Stimulated activated CD8-positive, alpha-beta memory T cell treated with anti-CD3 and anti-CD28 coated beads, Interleukin-7, amount 100 ng/mL, for 24 hours (primary cell): ENCODE results near the gene LPAR3.
A peak's percentile ranks its signal among the peaks of the same experiment; 100 is the strongest.

Experiments
- DNase-seq: peaks from one replicate; pipeline ENCODE4 v3.0.0-alpha.2; 2020; ENCODE audit warnings: low read depth

The LPAR3 gene

DNA sequence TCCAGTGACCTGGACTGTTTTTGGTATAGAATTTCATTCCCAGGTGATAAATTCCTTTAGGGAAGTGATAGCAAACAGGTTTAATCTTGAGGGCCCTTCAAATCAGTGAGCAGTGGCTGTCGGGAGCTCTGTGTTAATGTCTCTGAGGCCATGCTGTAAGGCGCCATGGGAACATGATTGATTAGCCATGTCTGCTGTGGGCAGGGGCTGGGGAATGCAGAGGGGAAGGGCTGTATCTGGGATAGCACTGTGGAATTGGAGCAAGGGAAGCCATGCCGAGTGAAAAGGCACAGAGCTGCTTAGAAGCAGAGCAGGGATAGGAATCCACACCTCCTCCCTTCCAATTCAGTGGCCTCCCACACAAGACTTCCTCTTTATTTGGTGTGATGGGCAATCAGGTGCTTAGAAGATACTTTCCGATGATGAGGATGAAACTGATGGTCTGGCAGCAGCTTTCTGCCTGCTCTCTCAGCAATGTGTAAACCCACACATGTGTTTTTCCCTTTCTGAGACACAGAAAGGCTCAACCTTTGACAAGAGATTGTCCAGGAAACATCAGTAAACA lies 119.0 kb downstream of the LPAR3 start:
- DNase-seq, result no peak

- no peak for DNase-seq
Measured at GRCh38 chr1:84773195-84773594, 119.8 kb downstream of the LPAR3 start.

- peak; percentile 26 for DNase-seq
Measured at GRCh38 chr1:84772428-84772943, 120.5 kb downstream of the LPAR3 start.

GRCh38 chr1:84771895-84772294 lies 121.1 kb downstream of the LPAR3 start:
- no peak for DNase-seq

DNA sequence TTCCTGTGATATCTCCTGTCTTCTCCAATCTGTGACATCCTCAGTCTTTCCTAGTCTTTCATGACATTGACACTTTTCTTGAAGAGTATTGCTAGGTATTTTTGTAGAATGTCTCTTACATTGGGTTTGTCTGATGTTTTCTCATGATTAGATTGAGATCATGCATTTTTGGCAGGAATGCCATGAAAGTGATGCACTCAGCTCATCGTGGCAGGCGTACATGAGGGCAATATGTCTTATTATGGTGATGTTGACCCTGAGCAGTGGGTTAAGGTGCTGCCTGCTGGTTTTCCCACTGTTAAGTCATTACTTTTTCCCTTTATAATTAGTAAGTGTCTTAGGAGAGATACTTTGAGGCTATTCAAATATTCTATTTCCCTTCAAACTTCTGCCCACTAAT lies 122.5 kb downstream of the LPAR3 start:
- no peak for DNase-seq

DNA sequence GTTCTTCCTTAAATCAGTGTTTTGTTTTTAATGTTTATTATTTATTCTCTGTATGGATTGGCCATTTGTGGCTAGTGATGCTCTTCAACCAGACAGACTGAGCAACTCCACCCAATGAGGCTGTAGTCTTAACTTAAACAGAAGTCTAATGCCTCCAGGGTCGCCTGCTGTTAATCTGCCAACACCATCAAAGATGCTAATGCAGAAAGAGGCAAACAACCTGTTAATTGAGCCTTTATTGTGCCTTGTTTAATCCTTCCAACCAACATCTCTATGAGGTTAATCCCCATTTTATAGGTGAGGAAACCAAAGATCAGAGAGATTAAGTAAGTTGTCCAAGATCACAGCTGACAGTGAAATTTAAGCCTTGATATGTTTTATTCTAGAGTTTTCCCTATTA lies 123.4 kb downstream of the LPAR3 start:
- DNase-seq, result no peak

GRCh38 chr1:84768634-84769033 lies 124.4 kb downstream of the LPAR3 start:
- no peak for DNase-seq

DNA sequence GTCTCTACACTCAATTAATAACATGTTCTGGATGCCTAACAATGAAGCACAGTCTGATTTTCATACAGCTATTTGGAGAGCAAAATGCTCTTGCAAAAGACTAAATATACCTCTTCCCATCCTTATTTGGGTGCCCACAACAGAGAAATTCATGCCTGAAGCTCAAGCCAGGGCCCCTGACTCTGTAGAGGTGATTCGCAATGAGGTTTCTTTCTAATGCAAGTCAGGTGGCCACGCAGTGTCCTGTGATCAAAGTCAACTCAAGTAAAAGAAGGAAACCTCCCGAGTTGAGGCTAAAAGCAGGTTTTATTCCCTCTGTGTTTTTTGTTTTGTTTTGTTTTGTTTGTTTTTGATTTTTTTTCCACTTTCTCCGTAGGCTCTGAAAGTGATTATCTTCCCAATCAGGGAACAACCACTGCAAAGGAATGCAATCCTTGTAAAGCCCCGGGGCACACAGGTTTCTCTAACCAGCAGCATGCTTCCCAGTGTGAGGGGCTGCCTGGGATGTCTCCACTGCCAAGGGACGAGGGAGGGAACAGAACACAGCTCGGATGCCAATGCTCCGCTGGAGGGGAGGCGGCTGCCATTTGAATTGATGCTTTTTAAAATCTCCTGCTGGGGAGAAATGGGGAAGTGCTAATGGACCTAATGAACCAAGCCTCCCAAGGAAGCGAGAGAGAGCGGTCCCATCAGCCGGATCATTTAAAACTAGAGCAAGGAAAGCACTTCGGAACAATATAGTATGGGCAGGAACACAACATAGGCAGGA lies 128.9 kb downstream of the LPAR3 start:
- DNase-seq, result no peak

- DNase-seq, result no peak
Measured at GRCh38 chr1:84762664-84763063, 130.3 kb downstream of the LPAR3 start.
